Hematopoietic multipotent progenitor cell treated with erythropoietin and hydrocortisone succinate and interleukin-3 and kit ligand, for 8 days (in vitro differentiated cells): ENCODE data around the gene C16orf92.
A peak's percentile ranks its signal among the peaks of the same experiment; 100 is the strongest.

Experiments used
- DNase-seq: peaks from one replicate; pipeline ENCODE4 v3.0.0-alpha.2; 2015

C16orf92 gene, protein sequence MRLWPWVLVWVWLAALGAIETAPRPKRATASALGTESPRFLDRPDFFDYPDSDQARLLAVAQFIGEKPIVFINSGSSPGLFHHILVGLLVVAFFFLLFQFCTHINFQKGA

DNA sequence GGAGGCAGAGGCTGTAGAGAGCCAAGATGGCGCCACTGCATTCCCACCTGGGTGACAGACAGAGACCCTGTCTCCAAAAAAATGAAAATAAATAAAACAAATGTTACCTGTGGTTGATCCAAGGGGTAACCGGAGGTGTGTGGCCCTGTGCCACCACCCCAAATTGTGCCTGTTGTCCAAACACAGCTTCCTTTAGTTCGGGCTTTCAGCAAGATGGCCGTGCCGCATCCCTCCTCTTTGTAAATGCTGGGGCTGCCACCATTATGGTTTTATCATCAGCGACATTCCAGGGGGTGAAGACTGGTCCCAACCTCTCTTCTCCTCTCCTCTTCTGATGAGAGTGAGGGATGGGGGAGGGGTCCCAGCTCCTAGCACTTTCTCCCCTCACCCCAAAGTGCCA is at the start of gene C16orf92:
TSS of gene C16orf92 (plus strand) at position 312 of the 400 bp plus-strand sequence. CDS start 143 bp downstream, outside the sequence.
- DNase-seq = no peak

DNA sequence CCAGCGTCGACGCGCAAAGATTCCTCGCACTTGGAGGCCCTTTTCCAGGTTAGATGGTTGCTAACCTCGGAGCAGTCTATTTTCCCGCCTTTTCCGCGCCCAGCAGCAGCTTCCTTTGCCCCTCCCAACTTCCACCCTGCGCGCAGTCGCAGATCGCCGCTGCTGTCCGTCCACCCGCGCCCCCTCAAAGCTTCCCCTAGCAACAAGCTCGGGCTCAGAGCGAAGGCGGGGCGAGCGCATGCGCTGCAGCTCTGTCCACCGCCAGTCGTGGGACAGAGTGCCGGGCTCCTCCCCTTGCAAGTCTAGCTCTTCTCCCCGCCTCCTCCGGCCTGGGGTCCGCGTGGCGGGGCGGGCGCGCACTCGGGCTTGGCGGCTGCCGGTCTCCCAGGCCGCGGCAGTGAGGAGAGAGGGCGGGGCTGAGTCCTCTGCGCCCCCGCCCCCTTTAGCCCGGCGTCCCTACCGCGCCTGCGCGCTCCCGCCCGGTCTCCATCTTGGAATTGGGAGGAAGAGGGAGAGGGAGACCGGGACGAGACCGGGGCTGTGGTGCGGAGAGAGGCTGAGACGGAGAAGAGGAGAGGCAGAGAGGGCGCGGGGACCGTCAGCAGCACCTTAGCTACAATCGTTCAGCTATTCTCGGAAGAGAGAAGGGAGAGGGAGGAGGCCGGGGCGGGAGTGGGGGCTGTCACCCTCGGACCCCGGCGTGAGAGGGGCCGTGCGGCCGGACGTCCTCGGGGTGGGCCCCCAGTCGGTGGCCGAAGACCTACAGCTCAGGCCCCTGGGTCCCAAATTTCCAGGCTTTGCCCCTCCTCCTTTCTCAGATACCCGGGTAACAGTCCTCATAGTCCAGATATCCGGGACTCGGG is 49.4 kb upstream of the C16orf92 start, which contains the start of gene TAOK2:
TSS of gene TAOK2 (plus strand) at position 485 of the 863 bp plus-strand sequence. CDS start 3,905 bp downstream, outside the sequence.
- DNase-seq = peak; percentile 98

DNA sequence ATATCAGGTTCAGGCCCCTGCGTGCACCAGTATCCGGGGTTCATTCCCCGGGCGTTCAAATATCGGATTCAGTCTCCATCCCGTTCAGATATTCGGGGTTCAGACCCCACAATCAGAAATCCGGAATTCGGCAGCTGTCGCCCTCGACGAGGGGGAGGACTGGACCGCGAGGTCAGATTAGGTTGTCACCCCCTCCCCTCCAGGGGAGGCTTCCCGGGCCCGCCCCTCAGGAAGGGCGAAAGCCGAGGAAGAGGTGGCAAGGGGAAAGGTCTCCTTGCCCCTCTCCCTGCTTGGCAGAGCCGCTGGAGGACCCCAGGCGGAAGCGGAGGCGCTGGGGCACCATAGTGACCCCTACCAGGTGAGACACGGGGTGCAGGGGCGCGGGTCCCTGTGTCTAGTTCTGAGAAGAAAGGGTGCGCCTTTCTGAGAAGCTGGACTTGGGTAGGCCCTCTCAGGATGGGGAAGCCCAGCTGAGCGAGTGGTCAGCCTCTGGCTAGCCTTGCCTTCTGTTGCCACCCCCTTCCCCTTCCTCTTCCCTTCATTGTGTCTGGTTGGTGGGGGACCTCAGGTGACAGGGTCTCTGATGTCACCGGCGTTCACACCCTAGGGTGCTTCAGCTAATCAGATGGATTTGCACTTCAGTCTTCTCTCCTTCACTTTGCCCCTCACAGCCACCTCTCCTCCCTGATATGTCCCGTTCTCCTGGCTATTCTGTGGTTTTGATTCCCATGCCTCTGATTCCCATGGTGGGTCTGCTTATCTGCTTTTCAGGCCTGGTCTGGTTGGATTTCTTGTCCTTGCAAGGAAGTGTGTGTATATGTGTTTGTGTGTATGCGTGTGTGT is 48.5 kb upstream of the C16orf92 start:
- peak; percentile 21 for DNase-seq

DNA sequence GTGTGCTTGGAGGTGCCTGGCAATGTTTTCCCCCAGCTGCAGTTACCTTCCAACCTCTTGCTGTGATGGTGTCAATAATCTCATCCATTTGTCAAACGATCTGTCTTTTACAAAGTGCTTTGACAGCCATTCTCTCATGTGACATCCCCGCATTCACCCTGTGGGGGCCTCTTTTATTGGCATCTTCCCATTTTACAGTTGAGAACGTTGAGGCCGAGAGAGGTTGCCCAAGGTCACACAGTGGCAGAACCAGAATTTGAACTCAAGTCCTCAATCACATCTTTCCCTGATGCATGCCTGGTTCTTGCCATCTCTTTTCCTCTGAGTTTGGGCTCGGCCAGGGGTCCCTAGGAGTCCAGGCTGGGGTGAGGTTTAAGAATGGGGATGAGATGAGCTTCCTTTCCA is 47.9 kb upstream of the C16orf92 start:
- DNase-seq = no peak

DNA sequence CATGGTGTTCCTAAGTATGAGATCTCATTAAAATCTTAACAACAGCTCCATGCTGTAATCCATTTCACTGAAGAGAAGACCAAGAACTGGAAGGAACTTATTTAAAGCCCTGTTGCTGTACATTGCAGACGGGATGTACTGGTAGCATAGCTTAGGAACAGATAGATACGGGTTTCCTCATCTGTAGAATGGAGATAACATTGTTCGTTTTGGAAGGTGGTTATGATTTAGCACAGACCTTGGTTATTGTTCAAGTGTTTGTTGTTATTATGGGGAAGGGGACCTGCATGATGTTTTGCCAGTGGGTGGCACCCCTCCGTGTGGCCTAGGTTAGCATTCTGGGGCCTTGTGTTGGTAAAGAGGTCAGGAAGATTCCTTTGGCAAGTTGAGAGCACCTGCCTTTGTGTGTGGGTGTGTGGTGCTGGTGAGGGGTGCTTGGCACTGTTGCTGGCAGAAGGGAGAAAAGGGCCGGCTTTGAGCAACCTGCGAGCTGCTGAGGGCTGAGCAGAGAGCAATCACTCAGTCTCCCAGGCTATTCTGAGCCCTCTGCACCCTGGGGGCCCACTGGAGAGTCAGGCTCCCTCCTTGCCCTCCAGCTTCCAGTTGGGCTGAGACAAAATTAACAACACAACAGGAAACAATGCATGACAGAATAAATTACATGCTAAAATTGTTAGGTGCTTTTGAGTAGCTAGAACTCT is 47.0 kb upstream of the C16orf92 start:
- peak; percentile 64 for DNase-seq

DNA sequence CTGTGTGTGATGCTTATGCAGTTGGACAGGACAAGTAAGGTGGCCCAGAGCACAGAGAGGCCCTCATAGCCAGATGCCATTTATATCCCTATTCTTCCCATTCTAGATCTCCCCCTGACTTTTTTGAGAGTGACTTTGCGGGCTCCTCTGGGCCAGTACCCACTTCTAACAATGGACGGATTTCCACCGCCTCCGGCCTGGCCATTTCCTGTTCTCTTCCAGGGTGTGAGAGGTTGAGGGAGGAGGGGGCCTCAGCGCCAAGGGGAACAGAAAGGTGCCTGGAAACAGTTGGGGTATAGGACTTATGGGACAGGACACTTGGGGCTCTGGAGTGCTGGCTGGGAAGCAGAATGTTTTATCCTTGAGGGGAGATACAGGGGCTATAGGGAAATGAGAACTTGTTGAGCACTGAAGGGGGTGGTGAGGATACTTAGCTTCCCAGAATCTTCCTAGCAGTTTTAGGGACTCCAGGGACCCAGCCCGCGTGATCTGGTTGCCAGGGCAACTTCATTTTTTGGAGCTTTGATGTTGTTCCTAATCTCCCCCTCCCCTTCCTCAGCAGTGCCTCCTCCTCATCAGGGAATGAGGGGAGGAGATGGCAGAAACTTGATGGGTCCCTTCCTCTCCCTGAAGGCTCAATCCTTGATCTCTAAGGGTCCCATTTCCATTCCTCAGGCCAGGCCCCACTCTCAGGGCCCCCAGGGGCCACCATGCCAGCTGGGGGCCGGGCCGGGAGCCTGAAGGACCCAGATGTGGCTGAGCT is 45.8 kb upstream of the C16orf92 start:
- no peak for DNase-seq

DNA sequence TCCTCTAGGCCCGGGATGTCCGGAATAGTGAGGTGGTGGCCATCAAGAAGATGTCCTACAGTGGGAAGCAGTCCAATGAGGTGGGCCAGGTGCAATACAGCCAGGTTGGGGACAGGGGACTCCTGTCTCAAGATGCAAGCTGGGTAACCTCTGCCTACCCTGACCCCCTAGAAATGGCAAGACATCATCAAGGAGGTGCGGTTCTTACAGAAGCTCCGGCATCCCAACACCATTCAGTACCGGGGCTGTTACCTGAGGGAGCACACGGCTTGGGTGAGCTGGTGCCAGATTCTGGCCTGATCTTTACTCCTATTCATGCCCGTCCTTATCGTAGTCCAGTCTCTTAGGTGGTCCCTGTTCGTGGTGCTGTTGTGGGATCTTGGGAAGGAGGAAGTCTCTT is 44.9 kb upstream of the C16orf92 start:
- DNase-seq = no peak

DNA sequence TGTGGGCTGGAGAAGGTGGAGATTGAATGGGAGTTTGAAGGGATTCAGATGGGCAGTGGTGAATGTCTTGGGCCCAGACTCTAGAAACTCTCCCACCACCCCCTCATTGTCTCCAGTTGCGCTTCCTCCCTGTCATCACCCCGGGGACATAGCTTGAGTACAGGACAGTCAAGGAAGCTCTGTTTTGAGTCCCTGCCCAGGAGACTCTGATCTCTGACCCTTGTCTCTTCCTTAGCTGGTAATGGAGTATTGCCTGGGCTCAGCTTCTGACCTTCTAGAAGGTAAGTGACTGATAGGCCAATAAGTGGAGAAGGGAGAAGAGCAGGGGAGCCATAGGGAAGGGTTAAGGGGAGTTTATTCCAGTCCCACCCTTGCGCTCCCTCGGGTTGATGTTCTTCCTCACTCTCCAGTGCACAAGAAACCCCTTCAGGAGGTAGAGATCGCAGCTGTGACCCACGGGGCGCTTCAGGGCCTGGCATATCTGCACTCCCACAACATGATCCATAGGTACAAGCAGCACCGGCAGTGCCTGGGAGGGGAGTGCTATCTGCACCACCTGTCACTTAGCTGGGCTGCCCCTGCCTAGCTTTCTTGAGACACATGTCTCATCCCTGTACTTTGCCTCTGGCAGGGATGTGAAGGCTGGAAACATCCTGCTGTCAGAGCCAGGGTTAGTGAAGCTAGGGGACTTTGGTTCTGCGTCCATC is 44.3 kb upstream of the C16orf92 start:
- no peak for DNase-seq

DNA sequence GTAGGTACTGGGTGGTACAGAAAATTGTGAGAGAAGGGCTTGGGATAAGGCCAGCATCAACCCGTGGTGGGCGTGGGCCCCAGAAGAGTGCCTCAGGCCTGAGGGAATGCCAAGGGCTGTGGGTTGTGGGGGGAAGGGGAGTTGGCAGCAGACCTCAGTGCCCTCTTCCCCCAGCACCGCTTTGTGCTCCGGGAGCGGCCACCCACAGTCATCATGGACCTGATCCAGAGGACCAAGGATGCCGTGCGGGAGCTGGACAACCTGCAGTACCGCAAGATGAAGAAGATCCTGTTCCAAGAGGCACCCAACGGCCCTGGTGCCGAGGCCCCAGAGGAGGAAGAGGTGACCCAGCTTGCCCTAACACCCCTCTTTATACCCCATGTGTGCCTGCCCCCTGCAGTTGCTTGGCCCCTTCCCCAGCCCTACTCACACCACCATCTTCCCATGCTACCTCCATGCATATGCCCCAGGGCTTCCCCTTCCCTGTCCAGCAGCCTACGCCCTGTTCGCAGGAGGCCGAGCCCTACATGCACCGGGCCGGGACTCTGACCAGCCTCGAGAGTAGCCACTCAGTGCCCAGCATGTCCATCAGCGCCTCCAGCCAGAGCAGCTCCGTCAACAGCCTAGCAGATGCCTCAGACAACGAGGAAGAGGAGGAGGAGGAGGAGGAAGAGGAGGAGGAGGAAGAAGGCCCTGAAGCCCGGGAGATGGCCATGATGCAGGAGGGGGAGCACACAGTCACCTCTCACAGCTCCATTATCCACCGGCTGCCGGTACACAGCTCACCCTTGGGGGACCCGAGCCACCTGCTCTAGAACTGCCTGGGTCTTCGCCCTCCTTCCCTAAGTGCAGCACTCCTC is 40.2 kb upstream of the C16orf92 start:
- DNase-seq = no peak

DNA sequence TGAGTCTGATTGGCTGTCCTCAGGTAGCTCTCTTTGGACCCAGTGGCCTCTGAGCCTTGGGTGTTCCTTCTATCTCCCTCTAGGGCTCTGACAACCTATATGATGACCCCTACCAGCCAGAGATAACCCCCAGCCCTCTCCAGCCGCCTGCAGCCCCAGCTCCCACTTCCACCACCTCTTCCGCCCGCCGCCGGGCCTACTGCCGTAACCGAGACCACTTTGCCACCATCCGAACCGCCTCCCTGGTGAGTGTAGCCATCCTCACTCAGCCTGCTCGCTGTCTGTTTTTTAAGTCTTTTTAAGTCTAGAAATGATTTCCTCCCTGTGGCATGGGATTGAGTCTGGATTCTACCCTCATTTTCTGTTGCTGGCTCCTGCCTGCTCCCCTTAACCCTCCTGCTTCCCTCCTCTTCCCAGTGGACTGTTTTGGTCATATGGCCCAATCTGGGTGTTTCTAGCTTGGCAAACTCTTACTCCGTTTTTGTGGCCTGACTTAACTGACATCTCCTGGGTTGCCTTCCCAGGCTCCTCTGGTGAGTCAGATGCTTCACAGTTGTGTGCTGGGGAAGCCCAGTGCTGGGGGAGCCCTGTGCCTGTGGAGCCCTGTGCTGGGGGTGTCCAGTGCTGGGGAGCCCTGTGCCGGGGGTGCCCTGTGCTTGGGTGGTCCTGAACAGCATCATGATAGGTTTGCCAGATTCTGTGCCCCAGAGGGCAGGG is 39.4 kb upstream of the C16orf92 start:
- no peak for DNase-seq

DNA sequence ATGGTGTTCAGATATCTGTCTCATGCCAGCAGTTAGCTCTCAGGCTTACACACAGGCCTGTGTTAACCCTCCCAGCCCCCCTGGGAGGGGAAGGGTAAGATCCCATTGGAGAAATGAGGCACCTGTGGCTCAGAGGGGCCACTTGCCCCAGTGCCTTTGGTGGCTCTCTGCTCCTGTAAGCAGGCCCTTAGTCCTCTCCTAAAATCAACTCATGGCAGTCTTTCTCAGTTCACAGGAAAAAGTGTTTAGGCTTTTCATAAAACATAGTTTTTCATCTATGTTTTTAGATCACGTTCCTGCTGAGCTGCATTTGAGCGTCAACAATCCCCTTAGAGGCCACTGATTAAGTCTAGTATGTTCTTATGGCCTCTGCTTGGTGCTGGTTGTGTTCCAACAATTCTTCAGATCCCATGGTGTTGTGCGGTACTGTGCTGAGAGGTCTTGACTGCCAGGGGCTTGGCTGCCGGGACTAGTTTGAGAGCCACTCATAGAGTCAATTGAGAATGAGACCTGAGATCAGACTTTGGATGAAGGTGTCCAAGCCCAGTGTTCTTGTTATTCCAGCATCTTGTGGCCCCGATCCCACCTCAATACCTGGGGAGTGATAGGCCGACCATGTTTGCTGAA is 38.7 kb upstream of the C16orf92 start:
- DNase-seq = no peak

DNA sequence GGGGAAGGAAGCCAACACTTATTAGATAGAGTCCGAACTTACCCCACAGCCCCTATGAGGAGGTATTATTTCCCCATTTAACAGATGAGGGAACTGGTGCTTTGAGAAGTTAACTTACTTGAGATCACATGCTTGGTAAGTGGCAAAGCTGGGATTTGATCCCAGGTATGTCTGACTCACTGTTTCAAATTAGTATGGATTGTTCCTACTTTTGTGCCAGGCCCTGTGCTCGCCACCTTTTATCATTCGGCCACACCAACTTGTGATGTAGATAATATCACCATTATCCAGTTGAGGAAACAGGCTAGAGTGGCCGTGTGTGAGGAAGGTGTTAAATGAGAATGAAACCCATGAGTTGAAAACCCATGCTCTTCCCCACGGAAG is 38.2 kb upstream of the C16orf92 start:
- no peak for DNase-seq

DNA sequence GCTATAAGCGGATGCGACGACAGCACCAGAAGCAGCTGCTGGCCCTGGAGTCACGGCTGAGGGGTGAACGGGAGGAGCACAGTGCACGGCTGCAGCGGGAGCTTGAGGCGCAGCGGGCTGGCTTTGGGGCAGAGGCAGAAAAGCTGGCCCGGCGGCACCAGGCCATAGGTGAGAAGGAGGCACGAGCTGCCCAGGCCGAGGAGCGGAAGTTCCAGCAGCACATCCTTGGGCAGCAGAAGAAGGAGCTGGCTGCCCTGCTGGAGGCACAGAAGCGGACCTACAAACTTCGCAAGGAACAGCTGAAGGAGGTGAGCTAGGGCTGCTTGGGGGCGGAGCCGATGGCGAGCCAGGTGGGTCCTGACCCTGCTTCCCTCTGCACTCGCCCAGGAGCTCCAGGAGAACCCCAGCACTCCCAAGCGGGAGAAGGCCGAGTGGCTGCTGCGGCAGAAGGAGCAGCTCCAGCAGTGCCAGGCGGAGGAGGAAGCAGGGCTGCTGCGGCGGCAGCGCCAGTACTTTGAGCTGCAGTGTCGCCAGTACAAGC is 37.7 kb upstream of the C16orf92 start:
- no peak for DNase-seq

DNA sequence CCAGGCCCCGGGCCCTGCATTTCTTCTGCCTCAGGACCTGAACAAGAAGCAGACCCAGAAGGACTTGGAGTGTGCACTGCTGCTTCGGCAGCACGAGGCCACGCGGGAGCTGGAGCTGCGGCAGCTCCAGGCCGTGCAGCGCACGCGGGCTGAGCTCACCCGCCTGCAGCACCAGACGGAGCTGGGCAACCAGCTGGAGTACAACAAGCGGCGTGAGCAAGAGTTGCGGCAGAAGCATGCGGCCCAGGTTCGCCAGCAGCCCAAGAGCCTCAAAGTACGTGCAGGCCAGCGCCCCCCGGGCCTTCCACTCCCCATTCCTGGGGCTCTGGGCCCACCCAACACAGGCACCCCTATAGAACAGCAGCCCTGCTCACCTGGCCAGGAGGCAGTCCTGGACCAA is 36.8 kb upstream of the C16orf92 start:
- DNase-seq = no peak

DNA sequence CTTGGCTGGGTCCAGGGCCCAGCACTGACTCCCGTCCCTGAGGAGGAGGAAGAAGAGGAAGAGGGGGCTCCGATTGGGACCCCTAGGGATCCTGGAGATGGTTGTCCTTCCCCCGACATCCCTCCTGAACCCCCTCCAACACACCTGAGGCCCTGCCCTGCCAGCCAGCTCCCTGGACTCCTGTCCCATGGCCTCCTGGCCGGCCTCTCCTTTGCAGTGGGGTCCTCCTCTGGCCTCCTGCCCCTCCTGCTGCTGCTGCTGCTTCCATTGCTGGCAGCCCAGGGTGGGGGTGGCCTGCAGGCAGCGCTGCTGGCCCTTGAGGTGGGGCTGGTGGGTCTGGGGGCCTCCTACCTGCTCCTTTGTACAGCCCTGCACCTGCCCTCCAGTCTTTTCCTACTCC is 36.1 kb upstream of the C16orf92 start:
- no peak for DNase-seq

DNA sequence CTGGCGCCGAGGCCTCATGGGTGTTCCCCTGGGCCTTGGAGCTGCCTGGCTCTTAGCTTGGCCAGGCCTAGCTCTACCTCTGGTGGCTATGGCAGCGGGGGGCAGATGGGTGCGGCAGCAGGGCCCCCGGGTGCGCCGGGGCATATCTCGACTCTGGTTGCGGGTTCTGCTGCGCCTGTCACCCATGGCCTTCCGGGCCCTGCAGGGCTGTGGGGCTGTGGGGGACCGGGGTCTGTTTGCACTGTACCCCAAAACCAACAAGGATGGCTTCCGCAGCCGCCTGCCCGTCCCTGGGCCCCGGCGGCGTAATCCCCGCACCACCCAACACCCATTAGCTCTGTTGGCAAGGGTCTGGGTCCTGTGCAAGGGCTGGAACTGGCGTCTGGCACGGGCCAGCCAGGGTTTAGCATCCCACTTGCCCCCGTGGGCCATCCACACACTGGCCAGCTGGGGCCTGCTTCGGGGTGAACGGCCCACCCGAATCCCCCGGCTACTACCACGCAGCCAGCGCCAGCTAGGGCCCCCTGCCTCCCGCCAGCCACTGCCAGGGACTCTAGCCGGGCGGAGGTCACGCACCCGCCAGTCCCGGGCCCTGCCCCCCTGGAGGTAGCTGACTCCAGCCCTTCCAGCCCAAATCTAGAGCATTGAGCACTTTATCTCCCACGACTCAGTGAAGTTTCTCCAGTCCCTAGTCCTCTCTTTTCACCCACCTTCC is 35.5 kb upstream of the C16orf92 start:
- no peak for DNase-seq

DNA sequence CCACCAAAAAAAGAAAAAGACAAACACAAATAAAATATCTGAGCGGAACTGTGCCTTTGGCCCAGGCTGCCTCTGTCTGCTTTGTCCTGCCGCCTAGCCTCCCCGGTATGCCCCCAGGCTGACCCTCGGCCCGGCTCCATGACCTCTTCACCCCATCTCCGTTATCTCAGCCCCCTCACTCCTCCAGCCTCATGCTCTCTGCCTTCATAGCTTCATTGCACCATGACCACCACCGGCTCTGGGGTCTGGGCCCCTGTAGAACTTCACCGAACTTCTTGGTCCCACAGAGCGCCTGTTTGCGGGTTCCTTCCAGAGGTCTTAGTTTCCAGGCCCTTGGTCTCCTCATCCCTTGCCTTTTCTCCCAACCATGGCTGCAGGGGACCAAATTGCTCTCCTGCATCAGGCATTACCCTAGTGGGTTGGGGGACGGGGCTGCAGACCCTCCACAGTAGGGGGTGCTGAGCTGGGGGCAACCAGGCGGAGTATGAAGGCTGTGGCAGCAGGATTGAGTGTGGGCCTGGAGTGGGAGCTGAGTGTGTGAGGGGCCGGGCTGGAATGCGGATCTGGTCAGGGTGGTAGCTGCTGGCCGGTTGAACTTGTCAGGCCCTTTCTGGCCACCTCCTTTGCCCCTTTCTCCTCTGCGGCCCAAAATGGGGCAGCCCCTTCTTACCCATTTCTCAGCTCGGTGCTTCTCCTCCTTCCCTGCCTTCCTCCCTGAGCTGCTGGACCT is 34.5 kb upstream of the C16orf92 start:
- DNase-seq = no peak
